ENCODE measurements around the gene EVI5. TPM values are rescaled to one million over a fixed set of nuclear protein-coding genes. Genes with fewer than 3 reads are reported as not detected.
"Not testable (repeated sequence)": the region's sequence is repeated elsewhere in the genome, so short reads cannot be mapped to it uniquely, and the experiment has no call there.

EVI5 gene
- polyA plus RNA-seq, 3 donors, result 17.6 to 23.1 (median 17.8) TPM

DNA sequence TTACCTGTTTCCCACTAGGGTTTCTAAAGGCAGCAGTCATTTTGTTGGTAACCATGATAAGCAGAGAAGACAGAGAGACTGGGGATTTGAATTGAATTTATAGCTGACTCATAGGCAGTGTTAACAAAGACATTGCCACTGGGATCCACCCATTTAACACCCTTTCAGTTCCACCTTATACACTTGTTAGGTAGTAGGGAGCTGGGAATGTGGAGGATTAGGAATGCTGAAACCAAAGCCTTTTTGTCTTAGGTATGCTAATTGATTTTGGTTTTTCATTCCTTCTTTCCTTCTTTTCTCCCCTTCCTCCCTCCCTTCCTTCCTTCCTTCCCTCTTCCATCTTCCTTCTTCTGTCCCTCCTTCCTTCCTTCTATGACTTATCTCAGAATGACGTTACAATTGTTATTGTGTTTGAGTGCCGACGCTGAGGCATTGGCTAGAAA, 7.5 kb upstream of the EVI5 start:
- DNase-seq, result no peak

DNA sequence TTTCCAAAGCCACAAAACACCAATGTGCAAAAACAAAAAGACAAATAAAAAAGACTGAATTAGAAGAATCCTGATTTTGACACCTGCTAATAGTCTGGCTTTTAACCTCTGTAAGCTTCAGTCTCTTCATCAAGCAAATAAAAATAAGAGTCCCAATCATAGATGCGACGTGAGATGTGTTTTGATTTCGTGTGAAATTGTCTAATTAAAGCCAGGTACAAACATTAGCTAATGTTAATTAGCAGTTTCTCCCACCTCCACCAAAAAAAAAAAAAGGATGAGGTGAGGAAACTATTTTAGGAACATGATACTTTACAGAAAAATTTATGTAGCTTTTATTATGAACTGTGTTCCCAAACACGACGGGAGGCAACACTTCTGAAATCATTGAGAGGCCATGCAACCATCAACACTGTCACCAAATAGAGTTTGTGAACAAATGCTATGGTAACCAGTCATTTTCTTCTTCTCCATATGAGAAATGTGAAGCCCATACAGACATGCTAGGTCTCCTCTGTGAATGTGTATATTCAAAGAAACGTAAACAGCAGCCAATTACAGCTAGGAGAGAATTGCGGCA, 6.7 kb upstream of the EVI5 start:
- no peak for DNase-seq

DNA sequence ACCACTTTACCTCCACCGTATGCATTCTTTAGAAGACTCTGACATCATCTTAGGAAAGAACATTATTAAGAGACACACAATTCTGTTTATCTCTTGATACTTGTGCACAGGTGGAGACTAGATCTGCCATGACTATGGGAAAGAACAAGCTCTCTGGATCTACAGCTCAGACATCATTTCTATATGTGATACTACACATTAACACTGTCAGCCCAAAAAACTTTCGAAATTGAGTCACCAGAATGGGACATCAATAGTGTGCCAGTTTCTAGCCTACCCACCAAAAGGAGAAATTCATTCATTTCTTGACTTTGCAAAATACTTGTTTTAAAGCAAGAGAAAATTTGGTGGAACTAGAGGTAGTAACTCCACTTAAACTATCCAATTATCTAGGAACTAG, 6.0 kb upstream of the EVI5 start:
- DNase-seq, result no peak

DNA sequence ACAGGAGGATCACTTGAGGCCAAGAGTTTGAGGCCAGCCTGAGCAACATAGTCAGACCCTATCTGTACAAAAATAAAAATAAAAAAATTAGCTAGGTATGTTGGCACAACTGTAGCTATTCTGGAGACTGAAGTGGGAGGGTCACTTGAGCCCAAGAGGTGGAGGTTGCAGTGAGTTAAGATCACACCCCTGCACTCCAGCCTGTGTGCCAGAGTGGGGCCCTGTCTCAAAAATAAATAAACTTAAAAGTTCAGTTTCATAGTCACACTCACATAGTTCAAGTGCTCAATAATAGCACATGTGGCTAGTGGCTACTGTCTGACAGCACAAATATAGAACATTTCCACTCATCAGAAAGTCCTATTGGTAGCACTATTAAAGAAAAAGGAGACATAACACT, 5.2 kb upstream of the EVI5 start:
- DNase-seq, result no peak

DNA sequence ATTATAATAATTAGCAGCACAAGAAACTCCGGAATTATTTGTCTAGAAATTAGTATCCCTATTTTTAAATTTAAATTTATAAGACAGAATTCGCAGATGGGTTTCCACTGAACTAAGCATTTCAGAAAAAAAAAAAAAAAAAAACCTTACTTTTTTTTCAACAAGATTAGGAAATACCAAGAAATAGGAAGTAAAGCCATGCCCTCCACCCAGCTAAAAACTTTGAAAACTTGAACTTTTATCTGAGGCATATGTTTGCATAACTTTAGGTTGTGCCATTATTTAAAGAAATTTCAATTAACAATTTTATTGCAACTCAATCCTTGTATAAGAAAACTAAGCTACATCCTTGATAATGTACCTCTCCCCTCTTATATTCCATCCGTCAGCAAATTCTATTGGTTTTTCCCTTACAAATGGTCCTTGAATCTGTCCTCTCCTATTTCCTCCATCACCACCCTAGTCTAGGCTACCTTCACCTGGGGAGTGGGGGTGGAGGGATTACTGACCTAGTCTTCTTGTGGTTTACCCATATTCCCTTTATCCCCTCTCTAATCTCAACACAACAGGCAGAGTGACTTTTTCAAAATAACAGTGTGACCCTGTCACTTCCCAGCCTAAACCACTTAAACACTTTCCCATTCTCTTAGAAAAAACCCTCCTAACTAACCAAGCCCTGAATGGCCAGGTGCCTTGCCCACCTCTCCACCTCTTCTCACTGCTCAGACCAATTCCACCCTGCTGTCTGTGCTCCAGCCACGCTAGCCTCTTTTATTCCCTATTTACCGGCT, 1.4 kb upstream of the EVI5 start:
- DNase-seq, result no peak

DNA sequence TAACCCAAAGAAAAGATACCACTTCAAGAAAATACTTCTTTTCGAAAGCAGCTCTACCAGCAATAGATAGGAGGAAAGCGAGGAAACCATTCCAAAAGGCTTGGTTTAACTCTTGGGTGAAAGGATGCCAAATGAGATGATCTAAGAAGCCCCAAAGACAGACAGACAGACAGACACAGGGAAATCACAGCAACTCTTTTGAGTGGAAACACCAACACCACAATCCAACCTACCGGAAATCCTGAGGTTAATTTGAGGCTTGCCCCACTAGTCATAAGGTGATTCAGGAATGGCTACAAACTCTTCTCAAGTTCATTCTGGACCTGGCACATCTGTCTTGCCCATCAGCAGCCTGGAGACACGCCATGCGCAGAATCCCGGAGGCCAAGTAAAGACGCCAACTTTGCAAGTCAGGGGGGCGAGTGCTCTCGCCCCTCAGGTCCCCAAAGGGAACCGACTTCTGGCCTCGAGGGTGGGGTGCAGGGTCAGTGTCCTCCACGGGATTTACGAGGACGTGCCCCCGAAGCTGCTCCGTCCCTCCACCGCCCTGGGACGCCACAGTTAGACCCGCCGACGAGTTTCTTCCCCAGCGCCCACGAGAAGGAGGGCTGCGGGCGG, 778 bp downstream of the EVI5 start:
- peak; percentile 35 for DNase-seq

DNA sequence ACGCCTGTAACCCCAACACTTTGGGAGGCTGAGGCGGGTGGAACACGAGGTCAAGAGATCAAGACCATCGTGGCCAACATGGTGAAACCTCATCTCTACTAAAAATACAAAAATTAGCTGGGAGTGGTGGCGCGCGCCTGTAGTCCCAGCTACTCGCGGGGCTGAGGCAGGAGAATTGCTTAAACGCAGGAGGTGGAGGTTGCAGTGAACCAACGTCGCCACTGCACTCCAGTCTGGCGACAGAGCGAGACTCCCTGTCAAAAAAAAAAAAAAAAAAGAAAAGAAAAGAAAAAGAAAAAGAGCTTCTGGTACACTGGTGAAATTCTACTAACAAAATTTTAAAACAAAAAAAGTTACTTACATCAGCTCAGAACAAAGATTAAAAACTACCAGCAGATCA, 1.4 kb downstream of the EVI5 start:
- peak; percentile 20 for DNase-seq

DNA sequence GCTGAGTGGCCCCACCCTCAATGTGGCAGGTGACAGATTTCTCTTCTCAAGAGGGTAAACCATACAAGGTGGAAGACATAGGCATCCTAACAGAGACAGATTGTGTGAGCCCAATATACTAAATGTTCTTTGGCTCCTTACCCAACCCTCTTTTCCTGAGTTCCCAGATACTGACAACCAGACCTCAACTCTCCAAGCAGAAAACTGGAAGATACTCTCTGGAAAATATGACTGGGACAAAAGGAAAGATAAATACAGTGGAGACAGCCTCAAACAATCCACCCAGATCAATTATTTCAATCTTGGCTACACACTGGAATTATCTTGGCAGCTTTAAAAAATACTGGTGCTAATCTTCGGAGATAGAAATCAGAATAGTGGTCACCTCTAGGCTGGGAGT, 6.5 kb downstream of the EVI5 start:
- no peak for DNase-seq

DNA sequence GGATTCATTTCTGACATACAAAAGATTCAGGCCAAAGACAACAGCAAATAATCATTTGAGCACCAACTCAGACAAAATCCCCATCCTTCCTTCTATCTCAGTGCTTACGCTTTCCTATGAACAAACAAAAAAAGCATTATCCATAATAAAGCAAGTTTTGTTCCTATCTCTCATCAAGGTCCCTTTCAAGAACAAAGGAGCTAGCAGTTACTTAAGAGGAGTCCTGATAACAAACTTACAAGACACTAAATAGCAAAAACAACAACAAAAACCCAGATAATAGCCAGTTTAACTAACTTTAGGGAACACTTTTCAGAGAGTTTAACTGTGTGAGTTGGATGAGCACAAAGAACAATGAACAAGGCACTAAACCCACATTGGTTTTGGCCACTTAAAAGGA, 10.5 kb downstream of the EVI5 start:
- DNase-seq, result no peak

DNA sequence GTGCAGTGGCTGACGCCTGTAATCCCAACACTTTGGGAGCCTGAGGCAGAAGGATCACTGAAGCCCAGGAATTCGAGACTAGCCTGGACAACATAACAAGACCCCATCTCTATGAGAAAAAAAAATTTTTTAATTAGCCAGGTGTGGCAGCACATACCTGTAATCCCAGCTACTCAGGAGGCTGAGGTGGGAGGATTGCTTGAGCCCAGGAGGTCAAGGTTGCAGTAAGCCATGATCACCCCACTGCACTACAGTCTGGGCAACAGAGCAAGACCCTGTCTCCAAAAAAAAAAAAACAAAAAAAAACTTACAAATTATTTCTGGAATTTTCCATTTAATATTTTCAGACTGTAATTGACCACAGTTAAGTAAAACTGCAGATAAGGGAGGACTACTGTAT, 11.2 kb downstream of the EVI5 start:
- DNase-seq, result not testable (repeated sequence)

DNA sequence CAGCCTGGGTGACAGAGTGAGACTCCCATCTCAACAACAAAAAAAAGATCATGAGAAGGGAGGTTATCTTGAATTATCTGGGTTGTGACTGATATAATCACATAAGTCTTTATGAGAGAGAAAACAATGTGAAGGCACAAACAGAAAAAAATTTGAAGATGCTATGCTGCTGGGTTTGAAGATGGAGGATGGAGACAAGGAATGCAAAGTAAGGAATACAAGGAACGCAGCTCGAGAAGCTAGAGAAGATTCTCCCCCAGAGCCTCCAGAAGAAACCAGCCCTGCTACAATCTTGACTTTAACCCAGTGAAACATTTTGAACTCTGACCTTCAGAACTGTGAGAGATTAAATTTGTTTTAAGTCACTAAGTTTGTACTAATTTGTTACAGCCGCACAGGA, 15.1 kb downstream of the EVI5 start:
- no peak for DNase-seq

DNA sequence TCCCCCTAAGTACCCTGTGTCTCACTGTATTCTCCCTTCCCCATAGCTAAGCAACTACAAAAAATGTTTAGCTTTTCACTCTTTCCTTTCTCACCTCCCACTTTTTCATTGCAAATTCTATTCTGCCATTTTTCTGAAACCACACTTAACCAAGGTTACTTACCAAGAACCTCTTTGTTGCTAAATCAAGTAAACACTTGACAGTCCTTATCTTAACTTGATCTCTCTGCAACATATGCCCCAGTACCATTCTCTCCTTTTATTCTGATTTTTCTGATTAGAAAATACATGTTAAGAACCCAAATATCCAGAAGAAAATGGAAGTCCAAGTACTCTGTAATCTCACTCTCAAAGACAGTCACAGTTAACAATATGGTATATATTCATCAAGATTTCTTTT, 16.0 kb downstream of the EVI5 start:
- no peak for DNase-seq

DNA sequence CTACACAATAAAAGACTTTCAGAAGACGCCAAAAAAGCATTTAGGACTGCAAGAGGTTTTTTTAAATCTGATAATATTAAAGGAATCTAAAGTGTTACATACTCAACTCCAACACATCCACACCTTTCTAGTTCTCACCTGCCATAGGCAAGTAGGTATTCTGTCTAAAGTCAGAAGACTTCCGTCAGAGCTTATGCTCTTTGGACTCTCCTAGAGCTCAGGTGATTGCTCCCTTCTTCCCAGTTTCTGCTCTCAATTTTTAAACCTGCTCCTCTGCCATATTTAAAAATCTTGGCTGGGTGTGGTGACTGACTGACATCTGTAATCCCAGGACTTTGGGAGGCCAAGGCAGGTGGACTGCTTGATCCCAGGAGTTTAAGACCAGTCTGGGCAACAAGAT, 16.6 kb downstream of the EVI5 start:
- no peak for DNase-seq

DNA sequence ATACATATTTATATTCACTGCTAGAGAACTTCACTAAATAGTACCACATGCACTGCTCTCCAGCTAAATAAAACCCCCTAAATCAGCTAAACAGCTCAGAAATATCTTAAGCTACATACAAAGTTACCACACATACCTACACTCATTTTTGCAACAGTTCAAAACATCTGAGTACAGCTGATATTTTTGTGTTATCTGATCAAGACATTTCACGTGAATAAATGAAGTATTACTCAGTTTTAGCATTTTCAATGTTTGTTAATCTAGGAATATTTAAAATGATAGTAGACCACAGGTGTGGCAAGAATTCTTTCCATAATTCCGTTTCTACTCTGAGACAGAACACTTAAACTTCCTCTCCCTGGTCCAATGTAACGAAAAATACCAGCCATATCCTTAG, 20.8 kb downstream of the EVI5 start:
- DNase-seq, result no peak

DNA sequence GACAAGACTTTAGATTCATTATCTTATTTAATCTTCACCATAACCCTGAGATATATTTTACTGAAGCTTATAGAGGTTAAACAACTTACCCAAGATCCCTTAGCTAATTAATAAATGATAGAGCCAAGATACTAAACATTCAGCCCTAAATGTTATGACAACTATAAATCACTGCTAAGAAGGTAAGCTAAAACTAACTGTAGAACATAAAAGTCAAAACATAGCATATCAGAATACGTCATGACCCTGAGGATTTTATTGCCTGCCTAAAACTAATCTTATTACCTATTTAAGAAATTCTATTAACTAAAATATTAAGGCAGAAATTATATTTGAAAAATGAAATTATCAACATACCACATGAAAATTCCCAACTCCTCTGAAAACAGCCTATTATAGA, 22.6 kb downstream of the EVI5 start:
- DNase-seq, result no peak

DNA sequence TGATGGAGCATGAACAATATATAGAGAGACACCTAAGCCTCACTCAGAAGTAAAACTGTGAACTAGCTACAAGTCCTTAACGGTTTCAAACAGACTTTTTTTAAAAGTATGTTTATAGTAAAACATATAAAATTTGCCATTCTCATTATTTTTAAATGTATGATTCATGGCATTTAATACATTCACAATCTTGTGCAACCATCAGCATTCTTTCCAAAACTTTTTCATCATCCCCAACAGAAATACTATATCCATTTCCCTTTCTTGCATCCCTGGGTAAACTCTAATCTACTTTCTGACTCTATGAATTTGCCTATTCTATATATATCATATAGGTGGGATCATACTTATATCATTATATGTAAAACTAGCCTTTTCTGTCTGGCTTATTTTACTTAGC, 25.5 kb downstream of the EVI5 start:
- DNase-seq, result no peak

DNA sequence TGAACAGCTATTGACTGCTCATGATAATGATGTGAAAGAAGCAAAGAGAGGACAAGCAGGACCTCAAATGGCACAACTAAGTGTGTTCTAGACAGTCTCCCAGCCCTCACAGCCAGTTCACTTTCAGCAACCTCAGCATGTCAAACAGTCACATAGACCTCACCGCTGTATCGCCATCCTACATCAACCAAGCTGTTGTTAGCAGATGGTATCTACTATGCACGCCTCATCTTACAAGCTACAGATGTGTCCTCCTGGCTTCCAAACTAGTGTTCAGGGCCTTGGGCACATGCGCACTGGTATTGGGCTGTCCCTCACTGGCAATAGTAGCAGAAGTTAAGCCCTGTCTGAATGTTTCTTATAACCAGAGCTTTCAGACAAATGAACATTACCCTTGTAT, 28.4 kb downstream of the EVI5 start:
- DNase-seq, result no peak

DNA sequence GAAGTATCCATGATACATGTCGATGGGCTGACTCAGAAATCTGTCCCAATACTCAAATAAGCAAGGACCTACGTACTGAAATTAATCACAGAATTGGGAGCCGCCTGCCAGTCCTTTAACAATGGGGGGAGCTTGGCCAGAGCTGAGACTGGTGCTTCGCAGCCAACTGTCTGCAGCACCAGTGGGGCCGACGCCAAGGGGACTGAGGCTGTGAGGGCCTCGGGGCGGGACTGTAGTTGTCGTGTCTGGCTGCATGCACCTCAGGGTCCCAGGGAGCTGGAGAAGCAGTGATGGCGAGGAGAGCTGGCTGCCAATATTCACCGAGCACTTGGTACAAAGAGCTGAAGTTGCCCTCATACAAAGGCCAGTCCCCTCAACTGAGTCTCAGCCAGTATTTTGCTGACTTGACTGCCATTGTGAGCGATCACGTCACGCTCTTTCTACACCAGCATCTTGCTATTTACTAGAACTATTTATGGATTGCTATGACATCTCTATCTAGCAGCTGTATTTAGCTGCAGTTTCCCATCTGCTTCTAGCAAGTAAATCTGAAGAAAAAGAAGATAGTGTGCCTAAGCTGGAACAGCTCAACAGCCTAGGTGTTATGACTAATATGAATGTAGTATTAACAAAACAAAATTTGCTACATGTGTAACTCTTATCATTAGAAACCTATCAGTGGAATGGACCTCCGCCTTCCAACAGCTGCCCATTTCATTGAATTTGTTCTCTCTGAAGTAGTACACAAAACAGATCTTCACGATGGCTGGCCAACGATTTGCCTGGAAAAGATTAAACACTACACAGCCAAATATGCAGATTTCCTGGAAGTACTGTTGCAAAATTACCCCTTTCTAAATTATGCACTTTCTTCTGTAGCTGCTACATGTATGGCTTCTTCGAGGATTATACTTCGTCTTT, 29.1 kb downstream of the EVI5 start:
- DNase-seq, result no peak

DNA sequence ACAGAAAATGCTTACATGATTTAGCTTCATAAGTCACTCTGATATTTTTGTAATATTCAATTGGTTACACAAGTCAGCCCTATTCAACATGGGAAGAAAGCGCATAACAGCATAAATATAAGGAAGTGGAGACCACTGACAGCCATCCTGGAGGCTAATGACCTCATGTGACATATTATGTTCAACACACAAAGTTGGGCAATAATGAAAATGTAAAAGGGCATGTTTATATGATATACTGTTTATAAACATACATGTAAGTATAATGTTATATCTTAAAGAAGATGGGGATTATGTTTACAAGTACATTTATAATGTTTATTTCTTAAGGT, 30.2 kb downstream of the EVI5 start:
- no peak for DNase-seq

DNA sequence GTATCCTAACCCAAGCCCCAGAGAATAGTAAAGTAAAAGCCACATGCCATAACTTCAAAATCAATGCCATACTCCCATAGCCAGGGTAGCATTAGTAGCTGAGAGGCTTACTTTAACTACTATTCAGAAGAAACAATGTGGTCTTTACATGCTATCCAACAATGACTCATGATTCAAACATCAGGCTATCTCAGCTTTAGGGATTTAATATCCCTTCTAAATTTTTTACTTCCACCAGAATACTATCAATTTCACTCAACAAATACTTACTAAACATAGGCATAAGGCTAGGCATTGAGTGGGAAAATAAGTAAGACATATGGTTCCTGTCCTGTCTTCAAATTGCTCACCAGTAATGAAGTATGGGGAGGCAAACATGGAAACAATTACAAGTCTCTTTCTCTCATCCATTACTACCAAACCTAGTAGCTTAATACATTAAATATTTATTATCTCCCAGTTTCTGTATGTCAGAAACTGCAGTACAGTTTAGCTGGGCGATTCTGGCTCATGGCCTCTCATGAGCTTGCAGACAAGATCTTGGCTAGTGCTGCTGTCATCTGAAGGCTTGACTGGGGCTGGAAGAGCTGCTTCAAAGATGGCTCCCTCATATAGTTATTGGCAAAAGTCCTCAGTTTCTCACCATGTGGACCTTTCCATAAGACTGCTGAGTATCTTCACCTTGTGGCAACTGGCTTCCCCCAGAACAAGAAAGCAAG, 30.7 kb downstream of the EVI5 start:
- DNase-seq, result no peak

DNA sequence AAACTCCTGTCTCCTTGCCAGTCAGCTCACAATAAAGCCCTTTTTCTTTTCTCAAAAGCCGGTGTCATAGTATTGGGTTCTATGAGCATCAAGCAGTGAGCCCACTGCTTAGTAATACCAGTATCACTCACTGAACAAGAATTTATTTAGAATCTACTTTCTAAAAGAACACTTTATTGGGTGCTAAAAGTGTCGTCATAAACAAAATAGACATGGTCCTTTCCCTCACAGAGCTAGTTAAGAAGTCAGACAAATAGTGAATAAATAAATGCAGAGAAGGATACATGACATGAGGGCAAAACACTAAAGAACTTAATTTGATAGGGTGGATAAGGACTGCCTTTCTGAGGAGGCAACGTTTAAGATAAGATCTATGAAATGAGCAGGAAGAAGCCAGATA, 32.2 kb downstream of the EVI5 start:
- DNase-seq, result no peak
